ENCODE measurements around the gene CACNA1E. TPM values are rescaled to one million over a fixed set of nuclear protein-coding genes. Genes with fewer than 3 reads are reported as not detected.

Gene CACNA1E
- total RNA-seq, 2 experiments from 2014 or later: not detected

GRCh38 chr1:181608948-181609347, 125.6 kb downstream of the CACNA1E start:
- no peaks in the 10 kb centered on the region for H3K79me2 ChIP-seq (ENCODE audit: insufficient read depth, low read depth, low read length)
- DNase-seq (ENCODE audit: low spot score): no peak
- TF ChIP-seq CTCF (conservative IDR thresholded peaks at IDR 0.05; ENCODE audit: low read length): no peak
- no peak for TF ChIP-seq EZH2phosphoT487 (IDR thresholded peaks at IDR 0.05; ENCODE audit: borderline replicate concordance, low read depth, low read length)
- H3K36me3 ChIP-seq (ENCODE audit: insufficient read depth, low read length): no peaks in the 10 kb centered on the region
- no peaks in the 10 kb centered on the region for H3K4me1 ChIP-seq (ENCODE audit: insufficient read depth, low read length, poor library complexity, severe bottlenecking)
- no peak overlapping the region for H2AFZ ChIP-seq (ENCODE audit: low read length)
- no peaks in the 10 kb centered on the region for H4K20me1 ChIP-seq (ENCODE audit: insufficient read depth, low read length)
- H3K4me2 ChIP-seq (ENCODE audit: low read length): no peak overlapping the region
- H3K4me3 ChIP-seq (ENCODE audit: low read depth, low read length, poor library complexity, severe bottlenecking): no peak overlapping the region
- H3K9me3 ChIP-seq (ENCODE audit: low read length): no peaks in the 10 kb centered on the region
- no peak overlapping the region for H3K27ac ChIP-seq (ENCODE audit: low read depth, low read length, poor library complexity, severe bottlenecking)
- intact Hi-C loops (cut with micrococcal nuclease; ENCODE audit: unreplicated experiment): no loop called here
- no peaks in the 10 kb centered on the region for H3K9me2 ChIP-seq (ENCODE audit: insufficient read depth, low read length)
- no TSS peak for BruUV-seq (replicated peaks)
- CTCF ChIA-PET (ENCODE audit: unreplicated experiment): no interaction called here
- POLR2A ChIA-PET: interaction anchor here (0.6 kb wide), 1 partner anchor 131 kb away, joined by 3 read pairs; no protein-coding TSS in a partner anchor

GRCh38 chr1:181612100-181612499, 128.8 kb downstream of the CACNA1E start:
- DNase-seq (ENCODE audit: low spot score): no peak
- no peaks in the 10 kb centered on the region for H3K4me1 ChIP-seq (ENCODE audit: insufficient read depth, low read length, poor library complexity, severe bottlenecking)
- H3K9me3 ChIP-seq (ENCODE audit: low read length): no peaks in the 10 kb centered on the region
- no peaks in the 10 kb centered on the region for H3K9me2 ChIP-seq (ENCODE audit: insufficient read depth, low read length)
- intact Hi-C loops (cut with micrococcal nuclease; ENCODE audit: unreplicated experiment): no loop called here
- H3K36me3 ChIP-seq (ENCODE audit: insufficient read depth, low read length): no peaks in the 10 kb centered on the region
- no peak overlapping the region for H3K4me3 ChIP-seq (ENCODE audit: low read depth, low read length, poor library complexity, severe bottlenecking)
- no TSS peak for BruUV-seq (replicated peaks)
- TF ChIP-seq EZH2phosphoT487 (IDR thresholded peaks at IDR 0.05; ENCODE audit: borderline replicate concordance, low read depth, low read length): no peak
- TF ChIP-seq CTCF (conservative IDR thresholded peaks at IDR 0.05; ENCODE audit: low read length): no peak
- H3K79me2 ChIP-seq (ENCODE audit: insufficient read depth, low read depth, low read length): no peaks in the 10 kb centered on the region
- no peaks in the 10 kb centered on the region for H4K20me1 ChIP-seq (ENCODE audit: insufficient read depth, low read length)
- H3K4me2 ChIP-seq (ENCODE audit: low read length): no peak overlapping the region
- ChIA-PET CTCF (ENCODE audit: unreplicated experiment) (no interaction called here), POLR2A (no interaction called here)
- no peak overlapping the region for H3K27ac ChIP-seq (ENCODE audit: low read depth, low read length, poor library complexity, severe bottlenecking)
- no peak overlapping the region for H2AFZ ChIP-seq (ENCODE audit: low read length)

GRCh38 chr1:181618559-181618958, 135.2 kb downstream of the CACNA1E start:
- ChIA-PET CTCF (ENCODE audit: unreplicated experiment) (no interaction called here), POLR2A (no interaction called here)
- Histone ChIP-seq H2AFZ (ENCODE audit: low read length) (no peak overlapping the region), H3K4me3 (ENCODE audit: low read depth, low read length, poor library complexity, severe bottlenecking) (no peak overlapping the region), H3K4me2 (ENCODE audit: low read length) (no peak overlapping the region), H3K36me3 (ENCODE audit: insufficient read depth, low read length) (no peaks in the 10 kb centered on the region), H3K4me1 (ENCODE audit: insufficient read depth, low read length, poor library complexity, severe bottlenecking) (no peaks in the 10 kb centered on the region), H3K9me3 (ENCODE audit: low read length) (no peaks in the 10 kb centered on the region), H3K9me2 (ENCODE audit: insufficient read depth, low read length) (no peaks in the 10 kb centered on the region), H4K20me1 (ENCODE audit: insufficient read depth, low read length) (no peaks in the 10 kb centered on the region), H3K79me2 (ENCODE audit: insufficient read depth, low read depth, low read length) (no peaks in the 10 kb centered on the region), H3K27ac (ENCODE audit: low read depth, low read length, poor library complexity, severe bottlenecking) (no peak overlapping the region)
- no TSS peak for BruUV-seq (replicated peaks)
- no peak for DNase-seq (ENCODE audit: low spot score)
- intact Hi-C loops (cut with micrococcal nuclease; ENCODE audit: unreplicated experiment): no loop called here
- TF ChIP-seq CTCF (conservative IDR thresholded peaks at IDR 0.05; ENCODE audit: low read length) (no peak), EZH2phosphoT487 (IDR thresholded peaks at IDR 0.05; ENCODE audit: borderline replicate concordance, low read depth, low read length) (no peak)

All from OCI-LY7 (cell line).